Adipose tissue (tissue), 3 donors: ENCODE measurements around the gene MORN5. TPM values are rescaled to one million over a fixed set of nuclear protein-coding genes. Genes with fewer than 3 reads are reported as not detected.

Experiments used
- H3K27ac ChIP-seq: one replicate; pipeline ENCODE4 v1.5.1; 2013; ENCODE audit warnings: low read depth, low read length
- WGBS, 3 donors: extraction: QIAGEN DNeasy Blood & Tissue Kit; methylation state at CpG; one replicate each; pipeline ENCODE4 v1.1.7; 2013; 5-methylcytosine and 5-hydroxymethylcytosine counted together
- polyA plus RNA-seq, 3 donors: library from polyadenylated mRNA; stranded (reverse); fragments of 200-250 nt; gene quantifications; one replicate each; pipeline ENCODE4 v1.2.3, GENCODE V29; 2013
- donor health status: healthy with polysubstance abuse.
- donor health status: Bipolar disorder and iron deficiency.
- donor health status: healthy.

MORN5 gene
- polyA plus RNA-seq, 3 donors: 0.45 TPM; not detected in 2

DNA sequence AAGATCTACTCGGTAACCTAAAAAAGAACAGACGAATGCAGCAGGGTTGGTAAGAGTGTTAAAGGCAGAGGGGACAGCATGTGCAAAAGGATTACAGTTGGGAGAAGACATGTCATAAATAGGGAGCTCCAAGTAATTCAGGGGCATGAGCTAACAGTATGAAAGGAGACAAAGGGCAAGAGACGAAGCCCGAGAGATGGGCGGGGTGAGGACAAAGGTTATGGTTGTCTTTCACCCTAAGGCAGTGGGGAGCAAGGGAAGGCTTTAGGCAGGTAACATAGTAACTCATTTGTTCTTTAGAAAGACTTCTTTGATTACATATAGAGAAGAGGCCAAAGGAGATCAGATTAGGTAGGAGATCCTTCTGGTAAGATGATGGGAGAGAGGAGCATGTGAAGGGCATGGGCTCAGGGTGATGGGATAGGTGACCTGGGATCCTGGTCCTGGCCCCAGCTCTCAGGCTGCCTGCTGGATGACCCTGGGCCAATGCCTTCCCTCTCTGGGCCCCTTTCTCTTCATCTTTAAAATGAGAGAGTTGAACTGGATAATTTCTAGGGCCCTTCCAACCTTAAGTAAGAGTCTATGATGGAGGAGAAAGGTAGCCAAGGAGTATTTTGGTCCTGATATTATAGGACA lies 19.5 kb downstream of the MORN5 start:
- WGBS, 3 donors: 75 to 90% (median 77%) methylated on average over 5 of the region's 5 CpGs
- H3K27ac ChIP-seq: no peak overlapping the region

DNA sequence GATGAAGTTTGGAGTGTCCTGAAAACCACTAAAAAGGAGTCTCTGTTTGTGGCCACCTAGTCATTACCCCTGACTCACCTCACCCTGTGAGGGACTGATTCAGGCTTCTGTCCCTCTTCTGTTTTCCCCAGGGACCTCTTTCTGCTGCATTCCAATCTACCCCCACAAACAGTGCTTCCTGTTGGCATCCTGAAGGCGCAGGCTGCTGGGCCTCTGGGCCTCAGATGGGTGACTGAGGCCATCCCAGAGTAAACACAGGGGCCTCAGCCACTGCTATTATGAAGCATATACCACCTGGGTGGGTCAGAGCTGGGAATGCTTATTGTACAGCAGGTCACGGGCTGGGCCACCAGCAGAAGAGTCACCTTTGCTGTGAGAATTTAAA lies 20.0 kb downstream of the MORN5 start:
- WGBS, 3 donors: 73 to 77% (median 73%) methylated on average over 2 of the region's 2 CpGs
- no peak overlapping the region for H3K27ac ChIP-seq

- H3K27ac ChIP-seq: no peak overlapping the region
- 42 to 67% (median 49%) methylated on average over 4 of the region's 4 CpGs for WGBS, 3 donors
Observed at GRCh38 chr9:122180633-122181032, 20.9 kb downstream of the MORN5 start.

- no peak overlapping the region for H3K27ac ChIP-seq
- WGBS, 3 donors: 46 to 70% (median 62%) methylated on average over 7 of the region's 7 CpGs
Observed at GRCh38 chr9:122183501-122183900, 23.8 kb downstream of the MORN5 start.

DNA sequence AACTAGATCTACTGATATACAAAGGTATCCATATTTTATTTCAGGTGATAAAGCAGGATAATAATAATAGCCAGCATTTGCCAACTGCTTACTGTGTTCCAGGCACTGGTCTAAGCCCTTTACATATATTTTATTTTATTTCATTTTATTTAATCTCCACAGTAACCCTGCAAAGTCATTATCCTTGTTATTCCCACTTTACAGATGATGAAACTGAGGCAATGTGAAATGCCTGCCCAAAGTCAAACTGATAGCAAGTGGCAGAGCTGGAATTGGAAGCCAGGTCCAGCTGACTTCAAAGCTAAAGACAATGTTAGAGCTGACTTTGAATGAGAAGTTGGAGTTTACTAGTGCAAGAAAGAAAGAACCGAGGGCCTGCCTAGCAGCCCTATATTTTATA lies 24.8 kb downstream of the MORN5 start:
- no peak overlapping the region for H3K27ac ChIP-seq

DNA sequence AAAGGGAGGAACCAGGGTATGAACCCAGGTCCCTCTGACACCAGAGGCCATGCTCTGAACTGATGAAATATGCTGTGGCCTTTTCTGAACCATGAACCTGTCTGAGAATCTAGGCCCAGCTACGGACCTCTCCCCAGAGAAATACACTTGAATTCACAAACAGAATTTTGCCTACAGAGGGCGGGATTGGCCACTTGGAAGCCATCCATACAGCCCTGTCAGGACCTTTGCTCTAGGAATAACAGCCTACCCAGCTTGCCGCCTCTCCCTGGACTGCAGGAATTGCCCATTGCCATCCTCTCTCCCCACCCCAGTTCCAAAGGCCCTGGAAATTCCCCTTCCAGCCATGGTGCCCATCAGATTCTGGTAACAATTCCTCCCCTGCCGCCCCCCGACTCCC lies 26.6 kb downstream of the MORN5 start:
- WGBS, 3 donors: 56 to 86% (median 72%) methylated on average over 5 of the region's 5 CpGs
- no peak overlapping the region for H3K27ac ChIP-seq

More for the DNA sequence above, 24.8 kb downstream of the MORN5 start:
- WGBS, 3 donors: 77 to 87% (median 87%) methylated on average over 1 of the region's 1 CpG

DNA sequence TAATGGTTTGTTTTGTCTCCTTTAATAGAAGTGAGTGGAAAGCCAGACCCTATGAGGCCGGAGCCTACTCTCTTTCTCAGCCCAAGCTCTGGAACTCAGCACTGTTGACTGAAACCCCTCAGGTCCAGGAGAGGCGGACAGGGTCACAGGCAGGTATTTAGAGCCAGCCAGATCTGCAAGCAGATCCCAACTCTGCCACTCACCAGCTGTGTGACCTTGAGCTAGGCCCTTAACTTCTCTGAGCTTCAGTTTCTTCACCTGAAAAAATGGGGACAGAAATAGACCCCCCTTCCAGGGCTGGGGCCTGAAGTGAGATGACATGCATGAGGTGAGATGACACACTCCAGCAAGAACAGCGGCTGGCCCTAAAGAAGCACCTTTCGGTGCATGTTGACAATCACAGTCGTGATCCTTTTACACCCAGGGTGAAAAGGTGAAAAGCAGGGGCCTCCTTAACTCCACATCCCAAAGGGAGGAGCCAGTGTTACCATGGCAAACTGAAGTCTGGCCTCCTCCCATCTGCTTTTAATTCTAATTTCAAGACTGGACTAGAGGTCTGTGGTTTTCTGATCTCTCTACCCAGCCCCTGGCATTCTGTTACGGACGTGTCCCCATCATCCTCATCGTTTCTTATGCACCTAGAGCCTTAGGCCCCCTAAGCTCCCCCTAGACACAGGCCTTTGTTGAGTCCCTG lies 27.2 kb downstream of the MORN5 start:
- WGBS, 3 donors: 90 to 92% (median 91%) methylated on average over 8 of the region's 8 CpGs
- no peak overlapping the region for H3K27ac ChIP-seq

DNA sequence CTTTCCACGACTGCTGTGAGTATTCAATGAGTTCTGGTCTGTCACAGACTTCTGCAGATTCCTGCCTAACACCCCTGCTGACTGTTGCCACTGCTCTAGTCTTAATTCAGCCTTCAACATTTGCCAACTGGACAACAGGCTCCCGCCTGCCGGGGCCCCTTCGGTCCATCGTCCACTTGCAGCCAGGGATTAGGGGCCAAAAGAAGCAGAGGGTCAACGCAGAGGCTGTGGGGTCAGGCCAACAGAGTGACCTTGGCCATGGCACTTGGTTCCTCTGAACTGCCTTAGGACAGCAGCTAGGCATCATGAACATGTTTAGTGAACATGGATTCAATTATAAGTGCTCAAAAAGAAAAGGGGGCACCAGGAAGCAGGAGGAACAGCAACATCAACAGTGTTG lies 28.7 kb downstream of the MORN5 start:
- 85 to 94% (median 93%) methylated on average over 6 of the region's 6 CpGs for WGBS, 3 donors
- no peak overlapping the region for H3K27ac ChIP-seq

GRCh38 chr9:122190597-122191381 lies 31.1 kb downstream of the MORN5 start:
- H3K27ac ChIP-seq: no peak overlapping the region
- 79 to 84% (median 84%) methylated on average over 12 of the region's 12 CpGs for WGBS, 3 donors

DNA sequence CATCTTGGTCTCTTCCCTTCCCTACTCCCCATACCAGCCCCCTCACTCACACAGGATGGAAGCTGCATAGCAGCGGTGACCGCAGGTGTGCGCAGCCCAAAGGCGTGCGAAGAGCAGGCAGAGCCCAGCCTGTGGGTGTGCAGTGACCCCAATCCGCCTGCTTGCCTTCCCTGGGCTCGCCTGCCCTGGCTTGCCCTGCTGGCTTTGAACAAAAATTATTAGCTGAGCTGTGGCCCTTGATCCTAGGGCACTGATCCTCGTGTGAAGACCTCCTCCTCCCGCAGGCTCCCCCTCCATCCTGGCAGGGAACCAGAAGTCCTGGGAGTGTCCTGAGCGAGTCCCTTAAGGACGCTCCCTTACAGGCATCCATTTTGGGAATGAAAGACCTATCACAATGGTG lies 31.9 kb downstream of the MORN5 start:
- WGBS, 3 donors: 64 to 76% (median 75%) methylated on average over 11 of the region's 11 CpGs
- no peak overlapping the region for H3K27ac ChIP-seq

GRCh38 chr9:122192261-122192875 lies 32.7 kb downstream of the MORN5 start:
- WGBS, 3 donors: 87 to 91% (median 87%) methylated on average over 5 of the region's 5 CpGs

DNA sequence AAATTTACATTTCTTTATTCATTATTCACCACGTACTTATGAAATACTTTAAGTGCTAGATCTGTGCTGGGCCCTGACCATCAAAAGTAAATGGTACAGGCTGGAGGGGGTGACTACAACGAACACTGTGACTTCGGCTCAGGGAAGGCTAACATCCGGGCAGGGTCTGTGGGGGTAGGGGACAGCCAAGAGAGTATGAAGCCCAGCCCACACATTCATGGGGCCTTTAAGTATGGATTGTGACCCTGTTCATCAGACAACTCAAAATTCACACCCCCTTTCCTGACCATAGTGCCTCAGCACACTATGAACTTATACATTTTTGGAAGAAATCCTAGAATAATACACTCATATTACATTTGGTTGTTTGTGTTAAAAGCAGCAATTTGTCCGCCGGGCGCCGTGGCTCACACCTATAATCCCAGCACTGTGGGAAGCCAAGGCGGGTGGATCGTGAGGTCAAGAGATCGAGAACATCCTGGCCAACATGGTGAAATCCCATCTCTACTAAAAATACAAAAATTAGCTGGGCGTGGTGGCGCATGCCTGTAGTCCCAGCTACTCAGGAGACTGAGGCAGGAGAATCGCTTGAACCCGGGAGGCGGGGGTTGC lies 33.3 kb downstream of the MORN5 start:
- WGBS, 3 donors: 81 to 83% (median 81%) methylated on average over 16 of the region's 16 CpGs

More at GRCh38 chr9:122192261-122192875, 32.7 kb downstream of the MORN5 start:
- no peak overlapping the region for H3K27ac ChIP-seq

GRCh38 chr9:122193651-122194050 lies 33.9 kb downstream of the MORN5 start:
- no peak overlapping the region for H3K27ac ChIP-seq
- 70 to 93% (median 72%) methylated on average over 6 of the region's 6 CpGs for WGBS, 3 donors

More for the DNA sequence above, 33.3 kb downstream of the MORN5 start:
- no peak overlapping the region for H3K27ac ChIP-seq

DNA sequence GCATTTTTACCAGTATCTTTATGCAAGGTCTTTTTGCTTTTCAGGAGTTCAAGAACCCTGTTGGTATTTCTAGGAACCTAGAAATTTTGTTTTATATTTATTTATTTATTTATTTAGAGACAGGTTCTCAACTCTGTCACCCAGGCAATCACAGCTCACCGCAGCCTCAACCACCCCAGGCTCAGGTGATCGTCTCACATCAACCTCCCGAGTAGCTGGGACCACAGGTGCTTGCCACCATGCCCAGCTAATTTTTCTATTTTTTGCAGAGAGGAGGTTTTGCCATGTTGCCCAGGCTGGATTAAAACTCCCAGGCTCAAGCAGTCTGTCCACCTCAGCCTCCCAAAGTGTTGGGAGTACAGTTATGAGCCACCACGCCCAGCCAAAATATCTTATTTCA lies 36.2 kb downstream of the MORN5 start:
- H3K27ac ChIP-seq: no peak overlapping the region
- WGBS, 3 donors: 82 to 94% (median 89%) methylated on average over 4 of the region's 4 CpGs

DNA sequence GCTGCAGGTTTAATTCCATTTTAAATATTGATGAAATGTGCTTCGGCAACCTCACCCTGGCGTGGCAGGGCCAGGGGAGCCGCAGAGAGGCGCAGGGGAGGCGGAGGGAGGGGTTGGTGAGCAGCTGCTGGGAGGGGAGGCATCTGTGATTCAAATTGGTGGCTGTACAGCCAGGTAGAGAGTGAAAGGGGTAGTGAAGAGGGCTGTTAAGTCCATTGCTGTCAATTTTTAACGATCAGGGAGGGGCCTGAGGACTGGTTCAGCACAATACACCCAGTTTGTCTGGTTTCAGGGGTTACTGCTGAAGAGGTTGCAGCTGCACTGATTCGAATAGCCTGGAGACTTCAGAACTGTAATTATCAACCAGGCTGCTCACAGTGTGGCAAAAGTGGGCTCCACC lies 37.7 kb downstream of the MORN5 start:
- no peak overlapping the region for H3K27ac ChIP-seq
- 35 to 71% (median 63%) methylated on average over 7 of the region's 7 CpGs for WGBS, 3 donors

GRCh38 chr9:122197882-122198281 lies 38.2 kb downstream of the MORN5 start:
- H3K27ac ChIP-seq: no peak overlapping the region
- WGBS, 3 donors: 64 to 79% (median 76%) methylated on average over 4 of the region's 4 CpGs

DNA sequence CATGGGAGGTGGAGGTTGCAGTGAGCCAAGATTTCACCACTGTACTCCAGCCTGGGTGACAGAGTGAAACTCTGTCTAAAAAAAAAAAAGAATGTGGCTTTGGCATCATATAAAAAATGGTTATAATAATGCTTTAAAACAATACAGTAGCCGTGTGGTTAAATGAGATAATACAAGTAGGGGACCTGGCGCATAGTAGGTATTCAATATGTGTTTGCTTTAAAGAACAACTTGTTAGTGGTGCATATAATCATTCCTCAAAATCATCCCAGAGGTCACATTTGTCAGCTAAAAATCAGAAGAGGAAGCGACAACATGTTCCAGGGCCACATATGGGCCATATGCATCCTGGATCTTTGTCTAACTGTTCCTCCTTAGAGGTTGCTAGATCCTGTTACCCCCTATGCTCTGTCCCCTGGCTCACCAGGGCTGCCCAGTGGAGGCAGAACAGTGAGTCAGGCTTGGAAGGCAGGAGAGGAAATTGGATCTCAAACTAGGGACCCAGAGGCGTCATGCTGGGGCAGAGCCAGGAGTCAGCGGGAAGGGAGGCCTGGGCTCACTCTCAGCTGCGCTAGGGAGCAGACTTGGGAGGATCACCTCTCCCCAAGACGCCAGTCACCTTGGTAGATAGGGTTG lies 41.4 kb downstream of the MORN5 start:
- no peak overlapping the region for H3K27ac ChIP-seq
- 66 to 78% (median 69%) methylated on average over 7 of the region's 7 CpGs for WGBS, 3 donors

GRCh38 chr9:122201641-122202040 lies 41.9 kb downstream of the MORN5 start:
- 88 to 100% (median 91%) methylated on average over 1 of the region's 1 CpG for WGBS, 3 donors

More at GRCh38 chr9:122201641-122202040, 41.9 kb downstream of the MORN5 start:
- H3K27ac ChIP-seq: no peak overlapping the region
